Stimulated activated CD4-positive, alpha-beta T cell treated with anti-CD3 and anti-CD28 coated beads, Interleukin-1b, Interleukin-23, amount 100 ng/mL, for 48 hours (primary cell): ENCODE measurements around the gene CLEC18A.
"Not testable (repeated sequence)": the region's sequence is repeated elsewhere in the genome, so short reads cannot be mapped to it uniquely, and the experiment has no call there.

Experiments used
- DNase-seq: peaks from one replicate; pipeline ENCODE4 v3.0.0-alpha.2; 2020

Gene CLEC18A

DNA sequence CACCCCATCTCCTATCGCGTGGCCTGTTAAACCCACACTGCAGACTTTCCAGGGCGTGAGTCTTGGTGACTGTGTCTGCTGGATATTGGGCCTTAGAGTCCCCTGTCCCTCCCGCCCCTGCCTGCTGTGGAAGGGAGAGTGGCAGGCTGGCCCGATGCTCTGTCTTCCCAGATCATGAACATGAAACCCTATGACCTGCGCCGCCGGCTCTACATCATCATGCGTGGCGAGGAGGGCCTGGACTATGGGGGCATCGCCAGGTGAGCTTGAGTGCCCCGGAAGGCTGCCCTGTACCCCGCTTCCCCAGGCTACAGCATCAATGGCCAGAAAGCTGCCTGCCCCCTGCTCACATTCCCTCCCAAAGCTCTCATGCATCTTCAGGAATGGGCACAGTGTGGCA, 19.5 kb upstream of the CLEC18A start:
- DNase-seq, result no peak

DNA sequence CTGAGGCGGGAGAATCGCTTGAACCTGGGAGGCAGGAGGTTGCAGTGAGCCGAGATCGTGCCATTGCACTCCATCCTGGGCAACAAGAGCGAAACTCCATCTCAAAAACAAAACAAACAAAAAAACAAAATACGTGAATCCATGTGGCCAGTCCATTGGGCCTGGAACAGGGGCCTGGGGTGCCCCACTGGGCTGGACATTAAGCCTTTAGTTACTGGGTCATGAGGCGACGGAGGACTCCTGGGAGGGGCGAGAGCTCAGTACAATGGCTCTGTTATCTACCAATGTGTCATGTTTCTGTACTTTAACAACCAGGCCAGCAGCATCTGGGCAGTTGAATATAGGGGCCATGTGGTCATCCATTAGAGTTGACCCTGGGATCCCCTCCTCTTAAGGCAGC, 18.9 kb upstream of the CLEC18A start:
- no peak for DNase-seq

DNA sequence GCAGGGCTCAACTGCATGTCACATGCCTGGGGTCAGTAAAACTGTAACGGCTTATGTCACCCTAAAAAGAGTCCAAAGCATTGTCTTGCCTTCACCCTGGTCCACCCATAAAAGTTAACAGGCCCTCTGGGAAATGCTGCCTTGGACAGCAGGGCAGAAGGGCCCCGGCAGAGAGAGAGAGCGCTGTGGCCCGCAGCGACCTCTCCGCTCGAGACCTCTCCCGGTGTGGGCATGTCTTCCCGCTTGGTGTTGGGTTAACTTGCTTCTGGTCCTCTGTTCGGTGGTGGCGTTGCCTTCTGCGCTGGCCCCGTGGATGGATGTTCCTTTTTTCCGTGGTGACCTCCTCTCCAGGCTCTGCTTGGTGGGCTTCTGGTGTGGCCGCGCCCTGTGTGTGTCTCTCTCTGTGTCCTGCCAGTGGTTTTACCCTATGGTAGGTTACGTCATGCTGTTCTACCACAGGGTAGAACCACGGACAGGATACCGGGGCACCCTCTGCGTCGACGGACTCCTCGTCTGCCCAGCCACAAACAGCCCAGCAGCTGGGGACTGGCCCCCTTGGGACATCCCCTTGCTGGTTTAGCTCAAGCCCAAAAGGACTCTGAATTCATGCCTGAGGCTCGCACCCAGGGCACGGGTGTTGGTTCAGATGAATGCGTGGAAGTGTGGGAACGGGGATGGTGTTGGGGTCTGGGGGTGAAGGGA, 18.3 kb upstream of the CLEC18A start:
- no peak for DNase-seq

DNA sequence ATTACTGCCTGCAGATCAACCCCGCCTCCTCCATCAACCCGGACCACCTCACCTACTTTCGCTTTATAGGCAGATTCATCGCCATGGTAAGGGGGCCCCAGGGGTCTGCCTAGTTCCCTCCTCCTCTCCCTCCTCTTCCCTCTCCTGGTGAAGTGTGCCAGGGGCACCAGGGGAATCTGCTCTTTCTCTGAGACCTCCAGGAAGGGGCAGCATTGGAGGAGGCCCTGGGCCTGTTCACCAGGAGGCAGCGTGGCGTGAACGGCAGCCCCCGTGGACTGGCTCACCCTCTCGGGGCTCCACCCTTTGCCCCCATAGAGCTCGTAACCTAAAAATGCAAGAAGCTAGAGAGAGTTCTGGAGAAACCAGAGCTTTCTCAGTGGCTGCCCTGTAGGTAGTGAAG, 17.1 kb upstream of the CLEC18A start:
- DNase-seq, result no peak

DNA sequence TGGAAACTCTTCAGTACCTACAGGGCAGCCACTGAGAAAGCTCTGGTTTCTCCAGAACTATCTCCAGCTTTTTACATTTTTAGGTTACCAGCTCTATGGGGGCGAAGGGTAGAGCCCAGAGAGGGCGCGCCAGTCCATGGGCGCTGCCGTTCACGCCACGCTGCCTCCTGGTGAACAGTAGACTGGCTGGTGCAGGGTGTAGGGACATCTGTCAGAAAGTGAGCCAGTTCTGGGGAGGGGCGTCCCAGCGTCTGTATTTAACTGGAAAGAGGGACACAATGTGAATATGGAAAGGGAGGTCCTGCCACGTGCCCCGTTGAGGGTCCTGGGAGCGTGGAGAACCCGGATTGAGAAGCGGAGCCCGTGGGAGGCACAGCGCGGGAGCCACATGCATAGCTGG, 16.4 kb upstream of the CLEC18A start:
- no peak for DNase-seq

DNA sequence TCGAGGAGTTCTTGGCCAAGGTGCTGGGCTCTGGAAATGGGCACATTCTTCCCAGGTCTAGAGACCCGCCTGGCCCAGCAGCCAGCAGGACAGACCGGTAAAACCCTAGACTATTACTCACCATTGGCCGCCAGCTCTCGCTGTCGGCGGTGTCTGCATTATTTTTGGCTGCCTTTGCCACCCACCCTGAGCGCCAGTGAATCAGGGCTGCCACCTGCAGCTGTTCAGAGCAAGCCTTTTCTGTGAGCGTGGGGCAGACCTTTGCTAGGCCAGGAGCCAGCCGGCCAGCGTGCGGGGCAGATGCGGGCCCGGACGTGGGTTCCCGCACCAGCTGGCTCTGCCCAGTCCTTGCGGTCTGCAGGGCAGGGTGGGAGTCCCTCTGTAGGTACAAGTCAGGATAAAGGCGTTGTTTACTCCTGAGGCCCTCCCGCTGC, 15.8 kb upstream of the CLEC18A start:
- no peak for DNase-seq

DNA sequence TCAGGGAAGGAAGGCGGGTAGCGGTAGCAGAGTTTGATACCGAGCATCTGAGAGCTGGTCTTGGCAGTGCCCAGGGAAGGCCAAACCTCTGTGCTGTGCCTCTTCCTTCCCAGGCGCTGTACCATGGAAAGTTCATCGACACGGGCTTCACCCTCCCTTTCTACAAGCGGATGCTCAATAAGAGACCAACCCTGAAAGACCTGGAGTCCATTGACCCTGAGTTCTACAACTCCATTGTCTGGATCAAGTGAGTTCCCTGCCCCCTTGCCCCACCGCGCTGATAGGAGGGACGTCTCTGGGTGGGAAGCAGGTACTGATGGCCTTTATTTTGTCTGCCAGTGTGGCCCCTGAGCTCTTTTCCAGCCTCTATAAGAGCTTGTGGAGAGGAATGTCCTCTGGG, 15.4 kb upstream of the CLEC18A start:
- DNase-seq, result no peak

DNA sequence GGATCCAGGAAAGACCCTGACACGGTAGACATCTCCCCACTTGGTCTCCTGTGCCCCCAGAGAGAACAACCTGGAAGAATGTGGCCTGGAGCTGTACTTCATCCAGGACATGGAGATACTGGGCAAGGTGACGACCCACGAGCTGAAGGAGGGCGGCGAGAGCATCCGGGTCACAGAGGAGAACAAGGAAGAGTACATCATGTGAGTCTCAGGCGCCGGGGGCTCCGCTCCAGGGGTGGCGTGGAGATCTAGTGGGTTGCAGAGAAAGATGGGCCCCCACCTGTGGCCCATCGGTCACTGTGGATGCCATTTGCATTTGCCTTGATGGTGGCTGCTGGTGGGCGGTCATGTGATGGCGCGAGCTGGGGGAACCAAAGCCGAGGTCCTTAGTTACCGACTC, 14.9 kb upstream of the CLEC18A start:
- no peak for DNase-seq

DNA sequence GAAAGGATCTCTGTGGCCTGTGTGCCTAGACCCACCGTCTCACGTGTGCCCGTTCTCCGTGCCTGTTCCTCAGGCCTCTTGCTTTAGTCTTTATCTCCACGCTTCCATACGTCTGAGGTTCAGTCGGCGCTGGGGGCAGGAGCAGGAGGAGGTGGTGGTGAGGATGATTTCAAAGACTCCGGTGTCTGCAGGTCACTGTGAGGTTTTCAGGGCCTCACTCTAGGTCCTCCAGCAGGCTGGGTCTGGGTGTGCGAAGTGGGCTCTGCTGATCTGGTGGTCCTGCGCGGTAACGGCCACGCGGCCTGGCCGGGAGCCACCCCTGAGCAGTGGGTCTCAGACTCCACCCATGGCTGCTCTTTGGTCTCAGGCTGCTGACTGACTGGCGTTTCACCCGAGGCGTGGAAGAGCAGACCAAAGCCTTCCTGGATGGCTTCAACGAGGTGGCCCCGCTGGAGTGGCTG, 14.4 kb upstream of the CLEC18A start:
- no peak for DNase-seq

DNA sequence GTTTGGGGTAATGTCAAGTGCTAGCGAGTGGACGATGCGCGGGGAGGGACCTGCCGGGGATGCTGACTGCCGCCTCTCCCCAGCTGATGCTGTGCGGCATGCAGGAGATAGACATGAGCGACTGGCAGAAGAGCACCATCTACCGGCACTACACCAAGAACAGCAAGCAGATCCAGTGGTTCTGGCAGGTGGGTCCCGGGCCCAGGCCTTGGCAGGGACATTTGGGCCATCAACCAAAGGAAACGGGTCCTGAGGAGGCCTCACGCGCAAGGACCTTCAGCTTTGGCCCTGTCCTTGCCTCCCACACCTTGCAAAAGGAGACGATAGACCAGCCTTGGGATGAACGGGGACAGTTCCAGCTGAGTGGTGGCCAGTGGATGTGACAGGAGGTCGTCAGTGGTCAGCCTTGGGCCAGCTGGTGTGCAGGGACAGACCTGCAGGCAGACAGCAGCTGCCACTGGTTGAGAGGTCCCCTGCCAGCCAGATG, 13.6 kb upstream of the CLEC18A start:
- DNase-seq, result no peak

DNA sequence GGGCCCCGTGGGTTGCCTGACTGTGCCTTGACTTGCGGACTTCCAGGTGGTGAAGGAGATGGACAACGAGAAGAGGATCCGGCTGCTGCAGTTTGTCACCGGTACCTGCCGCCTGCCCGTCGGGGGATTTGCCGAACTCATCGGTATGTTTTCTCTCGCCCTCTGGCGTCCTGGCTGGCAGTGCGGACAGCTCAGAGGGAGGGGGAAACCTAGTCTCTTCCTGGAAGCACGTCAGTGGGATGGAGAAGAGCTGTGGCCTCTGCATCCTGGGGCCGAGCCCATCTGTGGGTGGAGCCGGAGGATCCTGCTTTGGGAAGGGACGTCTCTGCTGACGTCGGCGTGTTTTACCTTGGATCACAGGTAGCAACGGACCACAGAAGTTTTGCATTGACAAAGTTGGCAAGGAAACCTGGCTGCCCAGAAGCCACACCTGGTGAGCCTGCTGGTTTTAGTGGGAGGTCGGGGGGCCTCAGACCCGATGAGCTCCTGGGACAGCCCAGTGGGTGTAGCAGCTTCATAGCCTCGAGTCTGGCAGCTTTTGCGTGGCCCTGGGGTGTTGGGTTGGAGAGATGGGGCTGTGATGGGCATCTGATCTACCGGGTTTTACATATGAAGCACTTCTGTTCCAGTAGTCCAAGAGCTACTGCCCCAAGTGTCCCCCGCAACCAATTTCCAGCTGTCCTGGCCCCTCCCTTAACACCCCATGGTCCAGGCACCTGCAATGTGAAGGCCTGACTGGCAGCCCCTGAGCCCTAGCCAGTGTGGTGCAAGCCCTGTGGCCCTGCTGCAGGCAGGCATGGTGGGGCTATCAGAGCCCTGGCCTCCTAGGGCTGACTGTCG, 11.9 kb upstream of the CLEC18A start:
- no peak for DNase-seq

DNA sequence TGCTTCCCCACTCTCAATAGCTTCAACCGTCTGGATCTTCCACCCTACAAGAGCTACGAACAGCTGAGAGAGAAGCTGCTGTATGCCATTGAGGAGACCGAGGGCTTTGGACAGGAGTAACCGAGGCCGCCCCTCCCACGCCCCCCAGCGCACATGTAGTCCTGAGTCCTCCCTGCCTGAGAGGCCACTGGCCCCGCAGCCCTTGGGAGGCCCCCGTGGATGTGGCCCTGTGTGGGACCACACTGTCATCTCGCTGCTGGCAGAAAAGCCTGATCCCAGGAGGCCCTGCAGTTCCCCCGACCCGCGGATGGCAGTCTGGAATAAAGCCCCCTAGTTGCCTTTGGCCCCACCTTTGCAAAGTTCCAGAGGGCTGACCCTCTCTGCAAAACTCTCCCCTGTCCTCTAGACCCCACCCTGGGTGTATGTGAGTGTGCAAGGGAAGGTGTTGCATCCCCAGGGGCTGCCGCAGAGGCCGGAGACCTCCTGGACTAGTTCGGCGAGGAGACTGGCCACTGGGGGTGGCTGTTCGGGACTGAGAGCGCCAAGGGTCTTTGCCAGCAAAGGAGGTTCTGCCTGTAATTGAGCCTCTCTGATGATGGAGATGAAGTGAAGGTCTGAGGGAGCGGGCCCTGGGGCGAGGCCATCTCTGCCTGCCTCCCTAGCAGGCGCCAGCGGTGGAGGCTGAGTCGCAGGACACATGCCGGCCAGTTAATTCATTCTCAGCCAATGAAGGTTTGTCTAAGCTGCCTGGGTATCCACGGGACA, 11.1 kb upstream of the CLEC18A start:
- DNase-seq, result no peak

DNA sequence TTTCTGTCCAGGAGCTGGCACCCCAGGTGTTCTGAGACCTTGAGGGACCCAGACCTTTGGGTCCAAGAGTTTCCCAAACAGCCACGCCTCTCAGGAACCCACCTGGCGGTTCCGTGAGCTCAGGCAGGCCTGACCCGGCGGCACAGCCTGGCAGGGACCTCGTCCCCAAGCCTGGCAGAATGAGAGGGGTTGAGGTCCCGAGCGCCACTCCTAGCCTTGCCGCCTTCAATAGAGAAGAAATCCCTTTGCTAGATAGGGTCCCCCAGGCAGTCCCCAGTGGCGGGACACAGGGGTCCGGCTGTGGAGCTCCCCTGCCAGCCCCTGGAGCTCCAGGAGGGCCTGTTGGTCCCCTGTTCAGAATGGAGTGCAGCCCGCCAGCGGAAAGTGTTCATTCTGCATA, 10.5 kb upstream of the CLEC18A start:
- no peak for DNase-seq

DNA sequence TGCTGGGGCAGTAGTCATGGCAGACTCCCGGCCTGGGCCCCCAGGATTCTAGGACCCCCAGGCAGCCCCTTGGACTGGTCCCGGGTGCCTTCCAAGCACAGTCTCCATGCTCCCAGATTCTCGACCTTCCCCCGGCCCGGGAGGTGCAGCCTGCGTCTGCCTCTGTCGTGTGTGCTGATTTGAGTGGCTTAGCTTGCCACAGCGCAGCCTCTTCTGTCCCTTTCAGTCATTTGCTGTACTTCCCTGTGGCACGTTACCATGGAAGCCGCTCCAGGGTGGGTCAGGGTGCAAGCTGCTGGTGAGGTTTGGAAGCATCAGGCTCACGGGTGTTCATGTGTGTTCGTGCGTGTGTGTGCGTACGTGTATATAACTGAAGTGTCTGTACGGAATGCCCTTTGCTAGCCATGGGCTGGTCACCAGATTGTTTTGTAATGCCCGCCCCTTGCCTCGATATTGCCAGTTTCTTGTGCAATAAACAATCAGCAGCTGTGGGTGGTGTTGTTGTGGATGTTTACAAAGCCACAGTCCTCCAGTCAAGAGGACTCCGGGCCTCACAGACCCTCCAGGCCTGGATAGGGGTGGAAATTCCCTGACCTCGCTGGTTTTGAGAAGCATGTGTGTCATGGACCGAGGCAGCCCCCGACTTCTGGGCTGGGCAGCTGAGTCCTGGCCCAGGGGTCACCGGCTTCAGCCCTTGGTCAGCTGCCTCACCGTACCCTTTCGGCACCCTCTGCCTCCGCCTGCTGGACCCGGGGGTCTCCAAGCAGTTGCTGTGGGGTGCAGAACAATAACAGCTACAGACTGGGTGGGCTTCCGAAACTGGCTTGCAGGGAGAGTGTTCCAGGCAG, 9.7 kb upstream of the CLEC18A start:
- no peak for DNase-seq

DNA sequence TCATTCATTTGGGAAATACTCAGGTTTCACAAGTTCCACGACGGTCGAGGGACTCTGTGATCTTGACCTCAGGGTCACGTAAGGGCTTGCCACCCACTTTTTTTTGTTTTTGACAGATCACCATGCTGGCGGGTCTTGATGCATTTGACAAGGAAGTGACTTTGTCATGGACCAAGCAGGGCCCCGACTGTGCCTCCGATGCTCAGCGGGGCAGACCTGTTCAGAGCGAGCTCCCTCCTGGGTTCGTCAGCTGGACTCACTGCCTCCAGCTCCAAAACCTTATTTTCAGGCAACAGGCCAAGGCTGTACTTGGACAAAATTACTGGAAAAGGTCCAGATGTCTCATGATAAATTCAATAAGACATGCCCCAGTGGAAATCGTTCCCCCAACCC, 9.0 kb upstream of the CLEC18A start:
- DNase-seq, result no peak

DNA sequence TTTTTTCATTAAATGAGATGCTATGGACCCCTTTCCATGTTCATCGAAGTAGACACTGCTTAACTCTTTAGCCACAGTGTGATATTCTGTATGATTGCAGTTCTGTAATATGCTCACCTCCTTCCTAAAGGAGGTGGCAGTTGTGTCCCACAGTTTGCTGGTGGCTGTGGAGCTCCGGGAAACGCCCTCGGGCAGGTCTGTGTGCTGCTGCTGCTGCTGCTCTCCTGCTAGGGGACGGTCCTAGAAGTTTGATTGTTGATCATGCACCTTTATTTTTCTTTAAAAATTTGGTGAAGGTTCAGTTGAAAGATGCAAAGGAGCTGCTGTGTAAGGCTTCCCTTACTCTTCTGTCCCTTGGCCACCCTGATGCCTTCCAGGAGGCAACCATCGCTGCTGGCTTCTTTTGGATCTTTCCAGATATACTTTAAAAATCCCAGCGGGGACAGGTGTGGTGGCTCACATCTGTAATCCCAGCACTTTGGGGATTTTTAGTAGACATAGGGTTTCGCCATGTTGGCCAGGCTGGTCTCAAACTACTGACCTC, 8.4 kb upstream of the CLEC18A start:
- DNase-seq, result no peak

DNA sequence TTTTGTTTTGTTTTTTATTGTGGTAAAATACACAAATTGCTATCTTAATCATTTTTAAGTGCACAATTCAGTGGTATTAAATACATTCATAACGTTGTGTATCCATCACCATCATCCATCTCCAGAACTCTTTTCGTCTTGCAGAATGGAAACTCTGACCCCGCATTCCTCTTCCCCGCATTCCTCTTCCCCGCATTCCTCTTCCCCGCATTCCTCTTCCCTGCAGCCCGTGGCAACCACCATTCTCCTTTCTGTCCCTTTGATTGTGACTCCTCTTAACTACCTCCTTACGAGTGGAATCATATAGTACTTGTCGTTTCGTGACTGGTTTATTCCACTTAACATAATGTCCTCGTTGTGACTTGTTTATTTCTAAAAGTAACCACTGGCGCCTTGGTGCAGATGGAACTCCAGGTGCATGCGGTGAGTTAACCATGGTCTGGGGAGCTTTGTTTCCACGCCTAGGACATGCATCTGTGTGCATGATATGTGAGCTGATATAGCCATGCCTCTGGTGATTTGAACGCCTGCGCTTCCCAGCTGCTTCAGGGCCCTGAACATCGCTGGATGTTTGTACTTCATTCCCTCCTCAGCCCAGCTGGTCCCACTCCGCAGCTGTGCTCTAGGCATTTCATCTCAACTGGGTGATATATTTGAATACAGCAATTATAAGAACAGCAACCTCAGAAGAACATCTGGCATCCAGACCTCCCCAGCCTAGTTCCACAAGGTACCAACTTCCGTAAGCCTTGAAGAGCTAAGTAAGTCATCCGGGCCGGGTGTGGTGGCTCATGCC, 7.7 kb upstream of the CLEC18A start:
- not testable (repeated sequence) for DNase-seq

DNA sequence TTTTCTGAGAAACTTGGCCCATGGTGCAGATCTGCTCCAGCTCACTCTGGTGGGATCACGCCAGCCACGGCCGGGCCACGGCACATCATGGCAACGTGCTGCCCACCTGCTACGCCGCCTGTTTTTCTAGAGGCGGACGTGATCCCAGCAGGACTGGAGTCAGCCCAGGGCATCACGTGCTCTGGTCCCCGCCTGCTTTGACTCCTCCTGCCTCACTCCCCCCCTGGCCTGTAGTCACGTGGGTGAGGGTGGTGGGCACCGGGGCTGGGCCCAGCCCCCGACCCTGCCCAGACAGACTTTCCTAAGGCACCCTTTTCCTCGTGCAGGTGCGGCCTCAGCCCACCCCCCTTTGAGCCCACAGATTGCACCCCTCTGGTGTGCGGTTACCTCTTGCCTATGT, 723 bp upstream of the CLEC18A start:
- DNase-seq, result not testable (repeated sequence)

DNA sequence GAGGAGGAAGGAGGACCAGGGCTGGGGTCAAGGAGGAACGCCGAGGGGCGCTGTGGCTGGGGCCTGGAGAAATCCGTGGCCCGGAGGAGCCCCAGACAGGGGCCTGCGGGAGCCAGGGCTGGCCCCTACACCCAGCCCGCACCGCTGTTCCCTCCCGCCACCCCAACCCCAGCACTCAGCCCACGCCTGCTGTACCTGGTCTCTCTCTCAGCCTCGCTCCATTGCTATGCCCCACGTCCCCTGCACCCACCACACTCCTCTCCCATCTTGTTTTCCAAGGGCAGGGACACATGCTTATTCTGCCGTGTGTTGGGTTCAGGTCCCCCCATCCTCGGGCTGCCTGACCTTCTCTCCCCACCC, 518 bp downstream of the CLEC18A start:
- DNase-seq, result not testable (repeated sequence)

DNA sequence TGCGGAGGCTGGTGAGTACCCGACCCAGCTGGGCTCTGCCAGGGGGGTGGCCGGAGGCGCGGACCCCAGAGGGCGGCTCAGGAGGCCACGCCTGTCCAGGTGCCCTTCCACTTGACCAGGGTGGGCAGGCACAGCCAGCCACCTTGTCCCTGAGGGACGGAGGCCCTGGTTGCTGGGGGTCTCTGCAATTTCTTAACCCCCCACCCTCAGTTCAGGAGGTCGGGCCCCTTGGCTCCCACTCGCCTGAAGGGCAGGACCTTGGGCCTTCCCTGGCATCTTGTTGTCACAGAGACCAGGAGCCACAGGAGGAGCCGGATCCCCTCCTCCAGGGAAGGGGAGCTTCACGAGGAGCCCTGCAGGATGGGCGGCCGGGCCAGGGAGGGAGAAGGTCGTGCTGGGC, 982 bp downstream of the CLEC18A start:
- not testable (repeated sequence) for DNase-seq
